HepG2 (cell line): ENCODE measurements around the gene PMVK. TPM values are rescaled to one million over a fixed set of nuclear protein-coding genes. Genes with fewer than 3 reads are reported as not detected.

Source experiments
- ATAC-seq: fragments of 200-7000 bp; cut with Tn5 transposase; 3 replicates; pipeline ENCODE4 v1.9.1; 2020; ENCODE audit warnings: mild to moderate bottlenecking, moderate library complexity
- BruUV-seq: library from RNA; stranded (reverse); fragments of 400-500 nt; replicated peaks from 2 replicates; lab custom pipeline; 2021; lab: Mats Ljungman, UMichigan
- CTCF ChIA-PET: fragments of 300-600 bp; formaldehyde crosslinking; extraction: SDS; loops from one replicate; lab custom pipeline; 2021; ENCODE audit warnings: low total read pairs, inconsistent platforms, low intra/inter-chr PET ratio; lab: Yijun Ruan, JAX
- POLR2A ChIA-PET: fragments of 350-600 bp; sonication (Branson Sonifier 250); formaldehyde crosslinking; loops from one replicate; lab custom pipeline; 2020; ENCODE audit warnings: antibody characterized with exemption, inconsistent platforms; lab: Yijun Ruan, JAX
- DNase-seq: peaks from one replicate; pipeline ENCODE4 v3.0.0-alpha.2; 2015; ENCODE audit warnings: low spot score
- FAIRE-seq: peaks from 3 replicates; lab custom pipeline; 2011; peaks lifted over from hg19 to GRCh38; lab: Jason Lieb, UNC
- H2AFZ ChIP-seq: one replicate; pipeline ENCODE4 v1.6.1; 2011; ENCODE audit warnings: low read length, inconsistent platforms
- H3K27ac ChIP-seq: fragments of 300-600 bp; 3 replicates; pipeline ENCODE4 v1.8.0; 2011; ENCODE audit warnings: mixed run types, mild to moderate bottlenecking, mixed read lengths, low read length, inconsistent platforms; ENCODE audit not compliant: insufficient read depth; ENCODE audit errors: extremely low read length
- H3K27me3 ChIP-seq, 2 experiments: fragments of 200-600 bp in 1 of 2; 2 replicates in 1 of 2; 3 replicates in 1 of 2; pipeline versions ENCODE4 v1.6.0 to v1.8.0; 2011; ENCODE audit warnings: low read length in 2 of 2, mild to moderate bottlenecking in 2 of 2, moderate library complexity in 2 of 2, inconsistent platforms in 1 of 2; ENCODE audit not compliant: insufficient read depth in 2 of 2, control insufficient read depth in 1 of 2
- H3K36me3 ChIP-seq, 2 experiments: fragments of 200-600 bp in 1 of 2; replicated peaks in 1 of 2; 2 replicates in 1 of 2; 3 replicates in 1 of 2; pipeline versions ENCODE4 v1.5.1 to v1.8.0; 2011; ENCODE audit warnings: low read length in 2 of 2, inconsistent platforms in 1 of 2; ENCODE audit not compliant: insufficient read depth in 2 of 2, control insufficient read depth in 1 of 2
- H3K4me1 ChIP-seq: 2 replicates; pipeline ENCODE4 v1.5.1; 2012; ENCODE audit warnings: low read length, inconsistent platforms; ENCODE audit not compliant: insufficient read depth
- H3K4me2 ChIP-seq: 2 replicates; pipeline ENCODE4 v1.6.0; 2011; ENCODE audit warnings: low read depth, low read length, inconsistent platforms
- H3K4me3 ChIP-seq, 3 experiments: fragments of 200-600 bp in 1 of 3; sonication (generic), shearing (Covaris generic) in 1 of 3; replicated peaks in 1 of 3; 2 replicates each; pipeline ENCODE4 v1.5.1; 2011 to 2016; ENCODE audit warnings: low read length in 3 of 3, inconsistent platforms in 2 of 3, low read depth in 2 of 3, mild to moderate bottlenecking in 2 of 3, control low read depth in 1 of 3, mixed read lengths in 1 of 3; ENCODE audit not compliant: insufficient read depth in 1 of 3
- H3K79me2 ChIP-seq: one replicate; pipeline ENCODE4 v1.6.1; 2011; ENCODE audit warnings: low read length, inconsistent platforms; ENCODE audit not compliant: insufficient read depth
- H3K9ac ChIP-seq: 2 replicates; pipeline ENCODE4 v1.6.0; 2011; ENCODE audit warnings: mild to moderate bottlenecking, low read depth, low read length, inconsistent platforms; ENCODE audit not compliant: insufficient read depth
- H3K9me3 ChIP-seq: 2 replicates; pipeline ENCODE4 v1.5.1; 2012; ENCODE audit warnings: mild to moderate bottlenecking, low read length
- H4K20me1 ChIP-seq: 2 replicates; pipeline ENCODE4 v1.6.0; 2011; ENCODE audit warnings: inconsistent platforms, mild to moderate bottlenecking, low read length, moderate library complexity; ENCODE audit not compliant: insufficient read depth
- CEBPB ChIP-seq: IDR thresholded peaks from 2 replicates; pipeline ENCODE4 v1.6.1; 2011; ENCODE audit warnings: low read depth, low read length, improper control_type of control experiment, borderline replicate concordance
- CHD2 ChIP-seq: IDR thresholded peaks from 2 replicates; pipeline ENCODE4 v1.6.1; 2011; ENCODE audit warnings: low read depth, low read length, improper control_type of control experiment
- JDP2 ChIP-seq: sonication (generic); formaldehyde crosslinking; IDR thresholded peaks from 2 replicates; pipeline ENCODE4 v1.8.1; 2022; ENCODE audit warnings: missing genetic modification reagents, borderline replicate concordance
- NKX3-1 ChIP-seq: sonication (generic); formaldehyde crosslinking; IDR thresholded peaks from 2 replicates; pipeline ENCODE4 v1.5.0; 2020; ENCODE audit warnings: missing genetic modification reagents
- NR2C2 ChIP-seq: sonication (generic); formaldehyde crosslinking; IDR thresholded peaks from 2 replicates; pipeline ENCODE4 v1.4.0; 2020; ENCODE audit warnings: missing genetic modification reagents, mild to moderate bottlenecking, moderate library complexity, borderline replicate concordance
- PAX8 ChIP-seq: sonication (generic); formaldehyde crosslinking; IDR thresholded peaks from 2 replicates; pipeline ENCODE4 v1.8.0; 2022; ENCODE audit warnings: mild to moderate bottlenecking, missing genetic modification reagents, borderline replicate concordance
- ZFP1 ChIP-seq: IDR thresholded peaks from 2 replicates; pipeline ENCODE4 v1.6.1; 2016
- ZNF749 ChIP-seq: sonication (generic); formaldehyde crosslinking; IDR thresholded peaks from 2 replicates; pipeline ENCODE4 v1.8.0; 2022; ENCODE audit warnings: mild to moderate bottlenecking, missing genetic modification reagents, moderate library complexity, borderline replicate concordance
- WGBS: methylation state at CpG from one replicate; pipeline ENCODE4 v1.1.6; 2017; ENCODE audit warnings: low lambda C conversion rate; 5-methylcytosine and 5-hydroxymethylcytosine counted together
- in situ Hi-C: cut with HindIII; loops from 2 replicates; pipeline ENCODE4 v1.10.0; 2017; ENCODE audit warnings: low pct_unique_long_range_greater_than_20kb; ENCODE audit not compliant: extremely low pct_ligation_motif_present
- intact Hi-C: fragments of 100-400 bp; cut with micrococcal nuclease; formaldehyde crosslinking; loops from one replicate; pipeline ENCODE4 v1.10.0; 2022; ENCODE audit not compliant: unreplicated experiment
- polyA plus RNA-seq, 8 experiments: library from polyadenylated mRNA; depleted of rRNA in 3 of 8; stranded (reverse) in 7 of 8; unstranded in 1 of 8; fragments of >200 nt; fragmentation: Illumina TruSeq in 4 of 8; extraction: Trizol in 4 of 8; gene quantifications; 2 replicates each; pipeline versions ENCODE4 v1.2.1 to v1.2.3, GENCODE V29; 2011 to 2016; ENCODE audit warnings: low read depth in 4 of 8, missing spikeins in 1 of 8, mixed read lengths in 1 of 8; ENCODE audit not compliant: insufficient read depth in 1 of 8
- total RNA-seq, 5 experiments: library from RNA; depleted of rRNA; stranded (reverse); fragments of >200 nt; fragmentation: Illumina TruSeq; extraction: Trizol; gene quantifications; 2 replicates each; pipeline ENCODE4 v1.2.3, GENCODE V29; 2016; ENCODE audit warnings: low read depth in 1 of 5
- TF ChIP-seq, protein P1 (sequence below): sonication (generic); formaldehyde crosslinking; conservative IDR thresholded peaks from 2 replicates; pipeline ENCODE4 v1.8.0; 2022; ENCODE audit warnings: low read depth, missing genetic modification reagents
- TF ChIP-seq, protein P2 (sequence below): sonication (generic); formaldehyde crosslinking; conservative IDR thresholded peaks from 2 replicates; pipeline ENCODE4 v1.4.0; 2020; ENCODE audit warnings: missing genetic modification reagents
- TF ChIP-seq, protein P3 (sequence below): sonication (generic); formaldehyde crosslinking; IDR thresholded peaks from 2 replicates; pipeline ENCODE4 v1.5.0; 2020; ENCODE audit warnings: mild to moderate bottlenecking, missing genetic modification reagents, borderline replicate concordance
- TF ChIP-seq, protein P4 (sequence below): sonication (generic); formaldehyde crosslinking; IDR thresholded peaks from 2 replicates; pipeline ENCODE4 v1.5.1; 2020; ENCODE audit warnings: mild to moderate bottlenecking, missing genetic modification reagents, borderline replicate concordance

Gene PMVK
- total and polyA plus RNA-seq, 2 of the 13 experiments (the other 11 are each of a cell fraction or from before 2014, with no cell fraction given), result 3.9 to 12.6 TPM

DNA sequence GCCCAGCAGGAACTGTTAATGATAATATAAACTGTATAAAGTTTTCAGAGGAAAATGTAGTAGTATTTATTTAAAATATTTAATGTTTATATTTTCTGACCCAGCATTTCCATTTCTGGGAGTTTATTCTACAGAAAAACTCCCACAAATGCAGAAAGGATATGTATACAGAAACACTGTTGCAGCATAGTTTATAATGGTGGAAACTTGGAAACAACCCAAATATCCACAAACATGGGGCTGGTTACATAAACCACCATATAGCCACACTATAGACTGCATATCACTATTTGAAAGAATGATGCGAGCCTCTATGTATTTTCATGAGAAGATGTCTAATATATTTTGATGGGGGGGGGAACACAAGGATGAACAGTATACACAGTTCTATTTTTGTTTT is 34.9 kb downstream of the PMVK start:
- POLR2A ChIA-PET, result no interaction called here
- Histone ChIP-seq H3K36me3 (no peaks in the 10 kb centered on the region), H3K4me3 (no peak overlapping the region), H4K20me1 (no peaks in the 10 kb centered on the region), H3K4me2 (no peak overlapping the region), H3K9ac (no peak overlapping the region), H3K27me3 (0 out of 5 replicates have a peak, but pooled peaks cover 0 to 3% of the 10 kb centered on the region in 2 experiments), H3K4me1 (no peaks in the 10 kb centered on the region), H3K27ac (no peak overlapping the region), H3K79me2 (no peaks in the 10 kb centered on the region), H2AFZ (no peak overlapping the region), H3K9me3 (no peaks in the 10 kb centered on the region)
- DNase-seq (no peak), ATAC-seq (no peak), FAIRE-seq (no peak)
- CTCF ChIA-PET, result no interaction called here
- no TSS peak for BruUV-seq
- in situ Hi-C loops, result no loop called here
- 85% methylated on average over 1 of the region's 1 CpG for WGBS
- intact Hi-C loops, result loop anchor here (10.0 kb wide), 1 partner anchor 183 kb away; no protein-coding TSS in a partner anchor
- TF ChIP-seq NKX3-1 (no peak), CEBPB (no peak), ZFP1 (CRISPR knock-in tag) (no peak), ZNF749 (CRISPR knock-in tag) (no peak), CHD2 (no peak), NR2C2 (CRISPR knock-in tag) (no peak), PAX8 (no peak), JDP2 (CRISPR knock-in tag) (no peak)
- TF ChIP-seq, protein P1, sequence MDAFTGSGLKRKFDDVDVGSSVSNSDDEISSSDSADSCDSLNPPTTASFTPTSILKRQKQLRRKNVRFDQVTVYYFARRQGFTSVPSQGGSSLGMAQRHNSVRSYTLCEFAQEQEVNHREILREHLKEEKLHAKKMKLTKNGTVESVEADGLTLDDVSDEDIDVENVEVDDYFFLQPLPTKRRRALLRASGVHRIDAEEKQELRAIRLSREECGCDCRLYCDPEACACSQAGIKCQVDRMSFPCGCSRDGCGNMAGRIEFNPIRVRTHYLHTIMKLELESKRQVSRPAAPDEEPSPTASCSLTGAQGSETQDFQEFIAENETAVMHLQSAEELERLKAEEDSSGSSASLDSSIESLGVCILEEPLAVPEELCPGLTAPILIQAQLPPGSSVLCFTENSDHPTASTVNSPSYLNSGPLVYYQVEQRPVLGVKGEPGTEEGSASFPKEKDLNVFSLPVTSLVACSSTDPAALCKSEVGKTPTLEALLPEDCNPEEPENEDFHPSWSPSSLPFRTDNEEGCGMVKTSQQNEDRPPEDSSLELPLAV (CRISPR knock-in tag), result no peak
- TF ChIP-seq, protein P2, sequence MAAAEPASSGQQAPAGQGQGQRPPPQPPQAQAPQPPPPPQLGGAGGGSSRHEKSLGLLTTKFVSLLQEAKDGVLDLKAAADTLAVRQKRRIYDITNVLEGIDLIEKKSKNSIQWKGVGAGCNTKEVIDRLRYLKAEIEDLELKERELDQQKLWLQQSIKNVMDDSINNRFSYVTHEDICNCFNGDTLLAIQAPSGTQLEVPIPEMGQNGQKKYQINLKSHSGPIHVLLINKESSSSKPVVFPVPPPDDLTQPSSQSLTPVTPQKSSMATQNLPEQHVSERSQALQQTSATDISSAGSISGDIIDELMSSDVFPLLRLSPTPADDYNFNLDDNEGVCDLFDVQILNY (CRISPR knock-in tag), result no peak
- TF ChIP-seq, protein P3, sequence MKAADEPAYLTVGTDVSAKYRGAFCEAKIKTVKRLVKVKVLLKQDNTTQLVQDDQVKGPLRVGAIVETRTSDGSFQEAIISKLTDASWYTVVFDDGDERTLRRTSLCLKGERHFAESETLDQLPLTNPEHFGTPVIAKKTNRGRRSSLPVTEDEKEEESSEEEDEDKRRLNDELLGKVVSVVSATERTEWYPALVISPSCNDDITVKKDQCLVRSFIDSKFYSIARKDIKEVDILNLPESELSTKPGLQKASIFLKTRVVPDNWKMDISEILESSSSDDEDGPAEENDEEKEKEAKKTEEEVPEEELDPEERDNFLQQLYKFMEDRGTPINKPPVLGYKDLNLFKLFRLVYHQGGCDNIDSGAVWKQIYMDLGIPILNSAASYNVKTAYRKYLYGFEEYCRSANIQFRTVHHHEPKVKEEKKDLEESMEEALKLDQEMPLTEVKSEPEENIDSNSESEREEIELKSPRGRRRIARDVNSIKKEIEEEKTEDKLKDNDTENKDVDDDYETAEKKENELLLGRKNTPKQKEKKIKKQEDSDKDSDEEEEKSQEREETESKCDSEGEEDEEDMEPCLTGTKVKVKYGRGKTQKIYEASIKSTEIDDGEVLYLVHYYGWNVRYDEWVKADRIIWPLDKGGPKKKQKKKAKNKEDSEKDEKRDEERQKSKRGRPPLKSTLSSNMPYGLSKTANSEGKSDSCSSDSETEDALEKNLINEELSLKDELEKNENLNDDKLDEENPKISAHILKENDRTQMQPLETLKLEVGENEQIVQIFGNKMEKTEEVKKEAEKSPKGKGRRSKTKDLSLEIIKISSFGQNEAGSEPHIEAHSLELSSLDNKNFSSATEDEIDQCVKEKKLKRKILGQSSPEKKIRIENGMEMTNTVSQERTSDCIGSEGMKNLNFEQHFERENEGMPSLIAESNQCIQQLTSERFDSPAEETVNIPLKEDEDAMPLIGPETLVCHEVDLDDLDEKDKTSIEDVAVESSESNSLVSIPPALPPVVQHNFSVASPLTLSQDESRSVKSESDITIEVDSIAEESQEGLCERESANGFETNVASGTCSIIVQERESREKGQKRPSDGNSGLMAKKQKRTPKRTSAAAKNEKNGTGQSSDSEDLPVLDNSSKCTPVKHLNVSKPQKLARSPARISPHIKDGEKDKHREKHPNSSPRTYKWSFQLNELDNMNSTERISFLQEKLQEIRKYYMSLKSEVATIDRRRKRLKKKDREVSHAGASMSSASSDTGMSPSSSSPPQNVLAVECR (CRISPR knock-in tag), result no peak
- TF ChIP-seq, protein P4, sequence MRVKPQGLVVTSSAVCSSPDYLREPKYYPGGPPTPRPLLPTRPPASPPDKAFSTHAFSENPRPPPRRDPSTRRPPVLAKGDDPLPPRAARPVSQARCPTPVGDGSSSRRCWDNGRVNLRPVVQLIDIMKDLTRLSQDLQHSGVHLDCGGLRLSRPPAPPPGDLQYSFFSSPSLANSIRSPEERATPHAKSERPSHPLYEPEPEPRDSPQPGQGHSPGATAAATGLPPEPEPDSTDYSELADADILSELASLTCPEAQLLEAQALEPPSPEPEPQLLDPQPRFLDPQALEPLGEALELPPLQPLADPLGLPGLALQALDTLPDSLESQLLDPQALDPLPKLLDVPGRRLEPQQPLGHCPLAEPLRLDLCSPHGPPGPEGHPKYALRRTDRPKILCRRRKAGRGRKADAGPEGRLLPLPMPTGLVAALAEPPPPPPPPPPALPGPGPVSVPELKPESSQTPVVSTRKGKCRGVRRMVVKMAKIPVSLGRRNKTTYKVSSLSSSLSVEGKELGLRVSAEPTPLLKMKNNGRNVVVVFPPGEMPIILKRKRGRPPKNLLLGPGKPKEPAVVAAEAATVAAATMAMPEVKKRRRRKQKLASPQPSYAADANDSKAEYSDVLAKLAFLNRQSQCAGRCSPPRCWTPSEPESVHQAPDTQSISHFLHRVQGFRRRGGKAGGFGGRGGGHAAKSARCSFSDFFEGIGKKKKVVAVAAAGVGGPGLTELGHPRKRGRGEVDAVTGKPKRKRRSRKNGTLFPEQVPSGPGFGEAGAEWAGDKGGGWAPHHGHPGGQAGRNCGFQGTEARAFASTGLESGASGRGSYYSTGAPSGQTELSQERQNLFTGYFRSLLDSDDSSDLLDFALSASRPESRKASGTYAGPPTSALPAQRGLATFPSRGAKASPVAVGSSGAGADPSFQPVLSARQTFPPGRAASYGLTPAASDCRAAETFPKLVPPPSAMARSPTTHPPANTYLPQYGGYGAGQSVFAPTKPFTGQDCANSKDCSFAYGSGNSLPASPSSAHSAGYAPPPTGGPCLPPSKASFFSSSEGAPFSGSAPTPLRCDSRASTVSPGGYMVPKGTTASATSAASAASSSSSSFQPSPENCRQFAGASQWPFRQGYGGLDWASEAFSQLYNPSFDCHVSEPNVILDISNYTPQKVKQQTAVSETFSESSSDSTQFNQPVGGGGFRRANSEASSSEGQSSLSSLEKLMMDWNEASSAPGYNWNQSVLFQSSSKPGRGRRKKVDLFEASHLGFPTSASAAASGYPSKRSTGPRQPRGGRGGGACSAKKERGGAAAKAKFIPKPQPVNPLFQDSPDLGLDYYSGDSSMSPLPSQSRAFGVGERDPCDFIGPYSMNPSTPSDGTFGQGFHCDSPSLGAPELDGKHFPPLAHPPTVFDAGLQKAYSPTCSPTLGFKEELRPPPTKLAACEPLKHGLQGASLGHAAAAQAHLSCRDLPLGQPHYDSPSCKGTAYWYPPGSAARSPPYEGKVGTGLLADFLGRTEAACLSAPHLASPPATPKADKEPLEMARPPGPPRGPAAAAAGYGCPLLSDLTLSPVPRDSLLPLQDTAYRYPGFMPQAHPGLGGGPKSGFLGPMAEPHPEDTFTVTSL (CRISPR knock-in tag), result no peak
